Thoracic aorta (tissue), 2 donors: ENCODE measurements around the gene CDH26. TPM values are rescaled to one million over a fixed set of nuclear protein-coding genes. Genes with fewer than 3 reads are reported as not detected.

Experiments
- ATAC-seq: fragments of 150-250 bp; one replicate; pipeline ENCODE4 v1.8.0; 2017; ENCODE audit warnings: low read depth; ENCODE audit not compliant: insufficient number of reproducible peaks, low FRiP score
- DNase-seq: peaks from one replicate; pipeline ENCODE4 v3.0.0-alpha.2; 2020; ENCODE audit warnings: low spot score
- H3K27ac ChIP-seq, 2 donors: fragments of 200-600 bp; sonication (generic); 1 replicate in 1 of 2; 2 replicates in 1 of 2; pipeline ENCODE4 v1.5.1; 2016; ENCODE audit warnings: mild to moderate bottlenecking in 2 of 2, moderate library complexity in 2 of 2
- H3K27me3 ChIP-seq: fragments of 200-600 bp; sonication (generic); replicated peaks from 2 replicates; pipeline ENCODE4 v1.6.0; 2016; ENCODE audit warnings: mild to moderate bottlenecking; ENCODE audit not compliant: insufficient read depth
- H3K36me3 ChIP-seq: fragments of 200-600 bp; sonication (generic); one replicate; pipeline ENCODE4 v1.5.1; 2016
- H3K4me1 ChIP-seq, 2 donors: fragments of 200-600 bp; sonication (generic); 1 replicate in 1 of 2; 2 replicates in 1 of 2; pipeline versions ENCODE4 v1.5.1 to v1.6.0; 2016; ENCODE audit warnings: low read depth in 2 of 2, mild to moderate bottlenecking in 1 of 2; ENCODE audit not compliant: control insufficient read depth in 1 of 2
- H3K4me3 ChIP-seq: fragments of 200-600 bp; sonication (generic); 2 replicates; pipeline ENCODE4 v1.5.1; 2016; ENCODE audit warnings: mild to moderate bottlenecking
- H3K9me3 ChIP-seq: fragments of 200-600 bp; sonication (generic); 2 replicates; pipeline ENCODE4 v1.5.1; 2016
- total RNA-seq, 2 donors: library from RNA; depleted of rRNA; stranded (reverse); fragments of >200 nt; gene quantifications; one replicate each; pipeline versions ENCODE4 v1.1.0 to v1.2.3, GENCODE V29; 2016
- TF ChIP-seq, protein P1 (sequence below): fragments of 200-600 bp; sonication (generic); IDR thresholded peaks from one replicate; pipeline ENCODE4 v1.5.1; 2019; ENCODE audit warnings: antibody characterized with exemption

Gene CDH26
- total RNA-seq, 2 donors from 2014 or later = 2.3 to 2.5 TPM

DNA sequence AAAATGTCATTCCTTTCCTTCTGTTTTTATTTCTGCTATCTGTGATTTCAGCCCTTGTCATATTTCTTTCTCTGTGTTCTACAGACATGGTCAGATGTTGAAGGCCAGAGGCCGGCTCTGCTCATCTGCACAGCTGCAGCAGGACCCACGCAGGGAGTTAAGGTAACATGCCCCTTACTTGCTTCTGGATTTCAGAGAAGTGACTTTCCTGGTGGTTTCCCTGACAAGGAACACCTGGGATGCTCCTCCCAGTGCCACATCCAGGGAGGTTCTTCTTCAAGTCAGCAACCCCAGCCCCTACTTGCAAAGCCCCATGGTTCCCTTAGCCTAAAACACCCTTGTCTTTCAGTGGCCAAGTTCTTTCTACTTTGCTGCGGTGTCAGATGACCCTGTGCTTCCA, 41.3 kb downstream of the CDH26 start:
- no peak for DNase-seq

DNA sequence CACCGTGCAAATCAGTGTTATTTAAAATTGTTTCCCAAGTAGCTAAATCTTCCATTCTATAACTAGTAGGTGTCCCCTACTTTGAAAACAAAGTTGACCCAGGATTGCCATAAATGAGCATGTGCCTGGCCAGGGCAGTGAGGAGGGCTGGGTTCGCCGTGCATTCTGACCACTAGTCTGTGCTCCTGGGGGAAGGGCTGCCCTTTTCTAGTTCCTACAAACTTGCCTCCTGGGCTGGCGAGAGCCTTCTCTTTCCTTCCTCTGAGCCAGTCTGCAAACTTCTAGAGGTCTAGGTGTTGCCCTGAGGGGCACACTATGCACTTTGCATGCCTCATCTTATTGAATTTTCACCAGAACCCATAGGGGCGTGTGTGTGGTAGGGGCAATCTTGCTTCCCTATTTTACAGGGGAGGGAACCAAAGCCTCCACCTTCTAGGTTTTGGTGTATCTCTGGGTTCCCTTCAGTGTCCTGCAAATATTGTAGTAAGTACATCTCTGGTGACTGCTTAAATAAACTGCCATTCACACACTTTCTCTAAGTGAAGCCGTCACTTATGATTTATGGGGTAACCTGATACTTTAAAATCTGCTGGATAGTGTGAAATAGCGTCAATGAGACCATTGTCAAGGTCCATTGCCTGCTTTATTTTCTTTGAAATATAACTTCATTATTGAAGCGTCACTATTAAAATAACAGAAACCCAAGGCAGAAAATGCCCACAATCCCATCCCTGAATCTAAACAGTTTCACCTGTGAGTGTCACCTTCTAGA, 42.2 kb downstream of the CDH26 start:
- no peaks in the 10 kb centered on the region for H3K36me3 ChIP-seq
- H3K27ac ChIP-seq = no peak overlapping the region
- ATAC-seq (no peak), DNase-seq (no peak)
- no peaks in the 10 kb centered on the region for H3K27me3 ChIP-seq
- no peak overlapping the region for H3K4me3 ChIP-seq
- TF ChIP-seq, protein P1, sequence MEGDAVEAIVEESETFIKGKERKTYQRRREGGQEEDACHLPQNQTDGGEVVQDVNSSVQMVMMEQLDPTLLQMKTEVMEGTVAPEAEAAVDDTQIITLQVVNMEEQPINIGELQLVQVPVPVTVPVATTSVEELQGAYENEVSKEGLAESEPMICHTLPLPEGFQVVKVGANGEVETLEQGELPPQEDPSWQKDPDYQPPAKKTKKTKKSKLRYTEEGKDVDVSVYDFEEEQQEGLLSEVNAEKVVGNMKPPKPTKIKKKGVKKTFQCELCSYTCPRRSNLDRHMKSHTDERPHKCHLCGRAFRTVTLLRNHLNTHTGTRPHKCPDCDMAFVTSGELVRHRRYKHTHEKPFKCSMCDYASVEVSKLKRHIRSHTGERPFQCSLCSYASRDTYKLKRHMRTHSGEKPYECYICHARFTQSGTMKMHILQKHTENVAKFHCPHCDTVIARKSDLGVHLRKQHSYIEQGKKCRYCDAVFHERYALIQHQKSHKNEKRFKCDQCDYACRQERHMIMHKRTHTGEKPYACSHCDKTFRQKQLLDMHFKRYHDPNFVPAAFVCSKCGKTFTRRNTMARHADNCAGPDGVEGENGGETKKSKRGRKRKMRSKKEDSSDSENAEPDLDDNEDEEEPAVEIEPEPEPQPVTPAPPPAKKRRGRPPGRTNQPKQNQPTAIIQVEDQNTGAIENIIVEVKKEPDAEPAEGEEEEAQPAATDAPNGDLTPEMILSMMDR = no peak
- H3K4me1 ChIP-seq = no peaks in the 10 kb centered on the region
- no peaks in the 10 kb centered on the region for H3K9me3 ChIP-seq

More for the DNA sequence above, 41.3 kb downstream of the CDH26 start:
- Histone ChIP-seq H3K27me3 (no peaks in the 10 kb centered on the region), H3K4me1 (peaks cover 0 to 2% of the 10 kb centered on the region in 2 donors), H3K27ac (no peak overlapping the region), H3K36me3 (no peaks in the 10 kb centered on the region), H3K9me3 (no peaks in the 10 kb centered on the region), H3K4me3 (no peak overlapping the region)
- TF ChIP-seq, protein P1 = no peak
- ATAC-seq = no peak

DNA sequence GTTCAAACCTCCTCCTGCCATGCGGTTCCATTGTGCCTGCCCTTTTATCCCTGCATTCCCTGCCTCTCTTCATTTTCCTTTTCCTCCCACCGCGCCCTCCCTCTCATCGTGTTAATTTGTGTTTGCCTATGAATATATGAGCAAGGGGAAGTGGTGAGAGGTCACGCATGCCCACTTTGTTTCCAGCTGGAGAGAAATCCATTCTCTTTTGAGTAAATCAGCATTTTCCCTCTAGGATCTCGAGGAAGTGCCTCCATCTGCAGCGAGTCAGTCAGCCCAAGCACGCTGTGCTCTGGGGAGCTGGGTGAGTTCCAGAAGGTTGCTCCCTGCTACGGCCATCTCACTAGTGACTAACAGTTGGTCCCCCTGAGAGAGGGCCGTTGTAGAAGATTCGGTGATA, 42.9 kb downstream of the CDH26 start:
- TF ChIP-seq, protein P1 = no peak
- H3K4me3 ChIP-seq = no peak overlapping the region
- DNase-seq (no peak), ATAC-seq (no peak)
- H3K27me3 ChIP-seq = no peaks in the 10 kb centered on the region
- no peaks in the 10 kb centered on the region for H3K36me3 ChIP-seq
- H3K9me3 ChIP-seq = no peaks in the 10 kb centered on the region
- H3K4me1 ChIP-seq = no peaks in the 10 kb centered on the region
- H3K27ac ChIP-seq = no peak overlapping the region

DNA sequence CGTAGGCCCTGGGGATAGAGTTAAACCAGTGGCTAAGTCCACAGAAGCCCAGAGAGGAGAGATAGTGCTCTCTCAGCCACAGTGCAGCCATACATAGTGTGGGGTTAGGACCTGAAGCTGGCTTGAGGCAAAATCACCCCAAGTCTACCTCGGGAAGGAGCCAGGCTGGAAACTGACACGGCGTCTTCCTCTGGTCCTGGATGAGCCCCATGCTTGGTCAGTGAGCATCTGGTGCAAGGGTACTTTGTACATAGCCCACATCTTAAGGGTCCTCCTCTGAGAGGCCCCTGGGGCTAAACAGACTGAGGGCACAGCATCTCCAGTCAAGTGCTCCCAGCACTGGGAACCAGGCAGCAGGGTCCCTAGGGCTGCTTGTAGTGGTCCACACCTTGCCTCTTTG, 45.6 kb downstream of the CDH26 start:
- Histone ChIP-seq H3K4me3 (no peak overlapping the region), H3K36me3 (no peaks in the 10 kb centered on the region), H3K27ac (no peak overlapping the region), H3K9me3 (no peaks in the 10 kb centered on the region), H3K27me3 (no peaks in the 10 kb centered on the region), H3K4me1 (no peaks in the 10 kb centered on the region)
- TF ChIP-seq, protein P1 = no peak
- no peak for ATAC-seq
- no peak for DNase-seq

DNA sequence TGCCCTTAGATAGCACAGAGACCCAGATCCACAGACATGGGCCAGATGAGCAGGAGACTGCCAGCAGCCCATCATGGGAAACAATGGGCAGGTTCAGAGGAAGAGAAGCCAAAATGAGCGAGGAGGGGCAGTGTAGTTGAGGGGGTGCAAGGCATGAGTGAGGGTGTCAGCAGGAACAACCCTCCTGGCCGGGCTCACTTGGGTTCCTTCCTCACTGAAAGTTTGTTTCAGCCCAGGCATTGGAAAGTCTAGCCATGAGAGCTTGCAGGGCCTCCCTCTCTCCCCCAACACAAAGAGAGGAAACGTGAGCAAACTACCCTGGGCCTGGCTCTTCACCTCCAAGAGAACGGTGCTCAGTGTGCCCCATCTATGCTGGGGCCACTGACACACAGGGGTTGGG, 48.0 kb downstream of the CDH26 start:
- Histone ChIP-seq H3K4me3 (no peak overlapping the region), H3K4me1 (no peaks in the 10 kb centered on the region), H3K9me3 (no peaks in the 10 kb centered on the region), H3K27me3 (no peaks in the 10 kb centered on the region), H3K27ac (no peak overlapping the region), H3K36me3 (no peaks in the 10 kb centered on the region)
- ATAC-seq = no peak
- no peak for DNase-seq
- TF ChIP-seq, protein P1 = no peak
